Skeletal muscle satellite cell (primary cell): Measurements from ENCODE around the gene POLR1C.
"Not testable (repeated sequence)": the region's sequence is repeated elsewhere in the genome, so short reads cannot be mapped to it uniquely, and the experiment has no call there.

ENCODE experiments used
- H3K27me3 ChIP-seq: 2 replicates; pipeline ENCODE4 v1.7.0; 2013; ENCODE audit warnings: low read length; ENCODE audit not compliant: control insufficient read depth, insufficient read depth
- H3K36me3 ChIP-seq: 2 replicates; pipeline ENCODE4 v1.7.0; 2013; ENCODE audit warnings: mild to moderate bottlenecking, control low read depth, low read length; ENCODE audit not compliant: insufficient read depth
- H3K4me1 ChIP-seq: 2 replicates; pipeline ENCODE4 v1.7.0; 2013; ENCODE audit warnings: low read length; ENCODE audit not compliant: control insufficient read depth, insufficient read depth
- H3K4me2 ChIP-seq: 2 replicates; pipeline ENCODE4 v1.7.0; 2013; ENCODE audit warnings: mild to moderate bottlenecking, low read length
- H3K4me3 ChIP-seq: 2 replicates; pipeline ENCODE4 v1.7.0; 2013; ENCODE audit warnings: low read length
- H3K9ac ChIP-seq: 2 replicates; pipeline ENCODE4 v1.7.0; 2013; ENCODE audit warnings: mild to moderate bottlenecking, low read depth, low read length, moderate library complexity
- H3K9me3 ChIP-seq: replicated peaks from 2 replicates; pipeline ENCODE4 v1.7.0; 2013; ENCODE audit warnings: mild to moderate bottlenecking, control low read depth, low read length

POLR1C gene

GRCh38 chr6:43494766-43495165 lies 22.1 kb upstream of the POLR1C start:
- peaks cover 64% of the 10 kb centered on the region for H3K4me1 ChIP-seq
- no peaks in the 10 kb centered on the region for H3K27me3 ChIP-seq

GRCh38 chr6:43495409-43495941 lies 21.4 kb upstream of the POLR1C start:
- H3K27me3 ChIP-seq = no peaks in the 10 kb centered on the region
- peak overlapping the region; percentile 26 for H3K4me3 ChIP-seq
- peaks cover 64% of the 10 kb centered on the region for H3K4me1 ChIP-seq
- peak overlapping the region; percentile 50 for H3K9ac ChIP-seq
- H3K9me3 ChIP-seq = no peaks in the 10 kb centered on the region
- H3K36me3 ChIP-seq = peaks cover 34% of the 10 kb centered on the region
- peak overlapping the region; percentile 68 for H3K4me2 ChIP-seq

More at GRCh38 chr6:43494766-43495165, 22.1 kb upstream of the POLR1C start:
- Histone ChIP-seq H3K4me2 (peak overlapping the region; percentile 68), H3K9ac (no peak overlapping the region), H3K9me3 (no peaks in the 10 kb centered on the region), H3K36me3 (peaks cover 27% of the 10 kb centered on the region), H3K4me3 (peak overlapping the region; percentile 26)

- peak overlapping the region; percentile 50 for H3K9ac ChIP-seq
- H3K36me3 ChIP-seq = peaks cover 44% of the 10 kb centered on the region
- no peaks in the 10 kb centered on the region for H3K27me3 ChIP-seq
- H3K4me1 ChIP-seq = peaks cover 63% of the 10 kb centered on the region
- H3K4me2 ChIP-seq = peak overlapping the region; percentile 68
- H3K9me3 ChIP-seq = no peaks in the 10 kb centered on the region
- peak overlapping the region; percentile 29 for H3K4me3 ChIP-seq
These were observed 20.3 kb upstream of the POLR1C start for GRCh38 chr6:43496370-43497128.

GRCh38 chr6:43497129-43497396 lies 19.8 kb upstream of the POLR1C start:
- Histone ChIP-seq H3K27me3 (no peaks in the 10 kb centered on the region), H3K36me3 (peaks cover 44% of the 10 kb centered on the region), H3K4me3 (no peak overlapping the region), H3K9me3 (no peaks in the 10 kb centered on the region), H3K9ac (peak overlapping the region; percentile 50), H3K4me1 (peaks cover 57% of the 10 kb centered on the region), H3K4me2 (peak overlapping the region; percentile 68)

- Histone ChIP-seq H3K4me2 (no peak overlapping the region), H3K9ac (peak overlapping the region; percentile 50), H3K36me3 (peaks cover 50% of the 10 kb centered on the region), H3K9me3 (no peaks in the 10 kb centered on the region), H3K4me3 (no peak overlapping the region), H3K4me1 (peaks cover 51% of the 10 kb centered on the region), H3K27me3 (no peaks in the 10 kb centered on the region)
These were observed 19.2 kb upstream of the POLR1C start for GRCh38 chr6:43497689-43498088.

- H3K27me3 ChIP-seq, H3K4me2 ChIP-seq, H3K9me3 ChIP-seq, H3K4me3 ChIP-seq, H3K9ac ChIP-seq: not testable (repeated sequence)
- H3K36me3 ChIP-seq = peaks cover 56% of the 10 kb centered on the region
- H3K4me1 ChIP-seq = peaks cover 45% of the 10 kb centered on the region
These were observed 18.6 kb upstream of the POLR1C start for GRCh38 chr6:43498291-43498690.

- no peaks in the 10 kb centered on the region for H3K27me3 ChIP-seq
- peaks cover 36% of the 10 kb centered on the region for H3K4me1 ChIP-seq
- H3K36me3 ChIP-seq = peaks cover 63% of the 10 kb centered on the region
- no peak overlapping the region for H3K9ac ChIP-seq
- H3K9me3 ChIP-seq = no peaks in the 10 kb centered on the region
- no peak overlapping the region for H3K4me2 ChIP-seq
- H3K4me3 ChIP-seq = no peak overlapping the region
These were observed 17.7 kb upstream of the POLR1C start for GRCh38 chr6:43499028-43499815.

GRCh38 chr6:43500921-43501320 lies 16.0 kb upstream of the POLR1C start:
- H3K4me2 ChIP-seq = no peak overlapping the region
- H3K27me3 ChIP-seq = no peaks in the 10 kb centered on the region
- H3K4me1 ChIP-seq = peaks cover 19% of the 10 kb centered on the region
- no peaks in the 10 kb centered on the region for H3K9me3 ChIP-seq
- H3K4me3 ChIP-seq = no peak overlapping the region
- H3K9ac ChIP-seq = no peak overlapping the region
- peaks cover 74% of the 10 kb centered on the region for H3K36me3 ChIP-seq

GRCh38 chr6:43502666-43503065 lies 14.2 kb upstream of the POLR1C start:
- Histone ChIP-seq H3K36me3 (peaks cover 73% of the 10 kb centered on the region), H3K9ac (no peak overlapping the region), H3K4me3 (no peak overlapping the region), H3K4me2 (no peak overlapping the region), H3K4me1 (peaks cover 1% of the 10 kb centered on the region), H3K9me3 (no peaks in the 10 kb centered on the region), H3K27me3 (no peaks in the 10 kb centered on the region)

- H3K9me3 ChIP-seq = no peaks in the 10 kb centered on the region
- peaks cover 66% of the 10 kb centered on the region for H3K36me3 ChIP-seq
- H3K4me1 ChIP-seq = no peaks in the 10 kb centered on the region
- H3K4me3 ChIP-seq = no peak overlapping the region
- H3K27me3 ChIP-seq = no peaks in the 10 kb centered on the region
- H3K9ac ChIP-seq = no peak overlapping the region
- no peak overlapping the region for H3K4me2 ChIP-seq
These were observed 13.4 kb upstream of the POLR1C start for GRCh38 chr6:43503443-43503842.

- H3K4me1 ChIP-seq = peaks cover 7% of the 10 kb centered on the region
- H3K4me3 ChIP-seq = no peak overlapping the region
- peaks cover 50% of the 10 kb centered on the region for H3K36me3 ChIP-seq
- H3K27me3 ChIP-seq = no peaks in the 10 kb centered on the region
- no peaks in the 10 kb centered on the region for H3K9me3 ChIP-seq
- no peak overlapping the region for H3K9ac ChIP-seq
- no peak overlapping the region for H3K4me2 ChIP-seq
These were observed 11.9 kb upstream of the POLR1C start for GRCh38 chr6:43504756-43505593.
